Smooth muscle cell (in vitro differentiated cells): ENCODE data around the gene MFRP. TPM values are rescaled to one million over a fixed set of nuclear protein-coding genes. Genes with fewer than 3 reads are reported as not detected.

Source experiments
- DNase-seq: peaks from one replicate; lab custom pipeline; 2025; ENCODE audit not compliant: unreplicated experiment; lab: John Stamatoyannopoulos, UW
- H2AFZ ChIP-seq: fragments of 200-600 bp; sonication (generic); 2 replicates; pipeline ENCODE4 v1.6.0; 2016; ENCODE audit warnings: antibody characterized with exemption, low read depth, mild to moderate bottlenecking
- H3F3A ChIP-seq: fragments of 200-600 bp; sonication (generic); 2 replicates; pipeline ENCODE4 v1.6.0; 2017; ENCODE audit warnings: antibody characterized with exemption, low read depth
- H3K27ac ChIP-seq: fragments of 200-600 bp; sonication (generic); 2 replicates; pipeline ENCODE4 v1.5.1; 2016; ENCODE audit warnings: low read depth, mild to moderate bottlenecking
- H3K27me3 ChIP-seq: fragments of 200-600 bp; sonication (generic); 2 replicates; pipeline ENCODE4 v1.6.1; 2016; ENCODE audit warnings: low read depth, mild to moderate bottlenecking
- H3K36me3 ChIP-seq: fragments of 200-600 bp; sonication (generic); 2 replicates; pipeline ENCODE4 v1.5.1; 2016; ENCODE audit warnings: low read depth
- H3K4me1 ChIP-seq: fragments of 200-600 bp; sonication (generic); 2 replicates; pipeline ENCODE4 v1.5.1; 2016; ENCODE audit warnings: low read depth
- H3K4me2 ChIP-seq: fragments of 200-600 bp; sonication (generic); 2 replicates; pipeline ENCODE4 v1.6.0; 2016; ENCODE audit warnings: mild to moderate bottlenecking
- H3K4me3 ChIP-seq: fragments of 200-600 bp; sonication (generic); 2 replicates; pipeline ENCODE4 v1.5.1; 2016; ENCODE audit warnings: mild to moderate bottlenecking
- H3K79me2 ChIP-seq: fragments of 200-600 bp; sonication (generic); 2 replicates; pipeline ENCODE4 v1.6.0; 2016; ENCODE audit warnings: low read depth, mild to moderate bottlenecking
- H3K9ac ChIP-seq: fragments of 200-600 bp; sonication (generic); 2 replicates; pipeline ENCODE4 v1.6.0; 2016; ENCODE audit warnings: low read depth
- H3K9me3 ChIP-seq: fragments of 200-600 bp; sonication (generic); replicated peaks from 2 replicates; pipeline ENCODE4 v1.5.1; 2016; ENCODE audit warnings: low read depth
- H4K20me1 ChIP-seq: fragments of 200-600 bp; sonication (generic); 2 replicates; pipeline ENCODE4 v1.6.0; 2016; ENCODE audit warnings: low read depth
- CTCF ChIP-seq: fragments of 200-600 bp; sonication (generic); IDR thresholded peaks from 2 replicates; pipeline ENCODE4 v1.5.1; 2017; ENCODE audit warnings: borderline replicate concordance, mild to moderate bottlenecking, antibody characterized with exemption; ENCODE audit not compliant: insufficient read depth, poor library complexity, severe bottlenecking
- WGBS: methylation state at CpG from one replicate; pipeline ENCODE4 v1.1.7; 2016; ENCODE audit warnings: low lambda C conversion rate; 5-methylcytosine and 5-hydroxymethylcytosine counted together
- polyA plus RNA-seq: library from polyadenylated mRNA; unstranded; fragments of >200 nt; fragmentation: Nextera tagmentation; extraction: Ambion mirVana; gene quantifications from 2 replicates; pipeline ENCODE4 v1.2.1, GENCODE V29; 2016
- total RNA-seq: library from RNA; depleted of rRNA; stranded (reverse); fragments of >200 nt; gene quantifications from 2 replicates; pipeline ENCODE4 v1.2.3, GENCODE V29; 2014

MFRP gene
- total and polyA plus RNA-seq, 2 experiments from 2014 or later = not detected

DNA sequence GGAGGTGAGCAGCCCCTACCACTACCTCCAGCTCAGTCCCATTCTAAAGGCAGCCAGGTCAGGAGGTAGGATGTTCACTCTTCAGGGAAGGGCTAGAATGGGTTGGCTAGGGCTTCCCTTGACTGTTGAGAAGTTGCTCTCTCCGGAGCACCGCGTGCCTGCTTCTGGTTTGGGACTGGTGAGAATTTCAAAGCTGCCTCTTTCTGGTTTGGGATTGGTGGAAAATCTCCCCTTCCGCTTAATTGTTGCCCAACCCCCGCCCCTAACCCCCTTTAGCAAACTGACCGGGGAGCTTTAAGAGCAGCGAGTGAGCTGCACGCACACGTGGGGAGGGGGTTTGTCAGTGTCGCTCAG is 34.3 kb upstream of the MFRP start:
- Histone ChIP-seq H3F3A (no peaks in the 10 kb centered on the region), H3K4me1 (peaks cover 41% of the 10 kb centered on the region), H3K9me3 (no peaks in the 10 kb centered on the region), H3K27me3 (peaks cover 7% of the 10 kb centered on the region), H3K79me2 (no peaks in the 10 kb centered on the region), H3K27ac (no peak overlapping the region), H4K20me1 (no peaks in the 10 kb centered on the region), H3K4me3 (peak overlapping the region; percentile 60), H3K4me2 (peak overlapping the region; percentile 93), H2AFZ (peak overlapping the region; percentile 85), H3K36me3 (no peaks in the 10 kb centered on the region), H3K9ac (peak overlapping the region; percentile 65)
- 5% methylated on average over 10 of the region's 10 CpGs for WGBS
- DNase-seq = no peak
- TF ChIP-seq CTCF = no peak

DNA sequence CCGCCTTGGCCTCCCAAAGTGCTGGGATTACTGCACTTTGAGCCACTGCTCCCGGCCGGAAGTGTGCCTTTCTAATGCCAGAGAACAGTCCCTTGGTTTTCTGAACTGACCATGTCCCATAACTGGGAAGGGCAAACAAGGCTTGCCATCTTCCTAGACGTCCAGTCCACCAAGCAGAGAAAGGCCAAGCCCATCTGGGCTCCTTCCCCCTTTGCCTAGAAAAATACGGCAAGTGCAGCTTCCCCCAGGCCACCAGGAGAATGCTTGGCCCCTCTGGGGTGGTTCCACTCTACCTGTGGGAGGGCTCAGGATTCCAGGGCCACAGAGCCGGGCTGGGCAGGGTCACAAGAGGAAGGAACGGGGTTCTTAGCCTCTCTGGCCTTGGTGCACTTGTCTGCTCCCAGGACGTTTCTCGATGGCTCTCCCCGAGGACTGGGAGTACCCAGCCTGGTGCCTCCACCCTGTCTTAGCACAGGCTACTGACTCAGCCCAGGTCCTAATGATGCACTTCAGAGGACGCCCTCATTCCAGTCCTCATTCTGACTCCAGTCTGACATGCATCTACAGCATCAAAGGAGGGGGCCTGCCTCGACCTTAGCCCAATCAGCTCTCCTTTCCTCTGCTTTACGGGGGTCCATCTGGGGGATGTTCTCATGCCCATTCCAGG is 33.8 kb upstream of the MFRP start:
- no peaks in the 10 kb centered on the region for H3K9me3 ChIP-seq
- no peak overlapping the region for H2AFZ ChIP-seq
- peaks cover 7% of the 10 kb centered on the region for H3K27me3 ChIP-seq
- H3K36me3 ChIP-seq = no peaks in the 10 kb centered on the region
- WGBS = 74% methylated on average over 13 of the region's 13 CpGs
- H3K9ac ChIP-seq = peak overlapping the region; percentile 65
- peak overlapping the region; percentile 60 for H3K4me3 ChIP-seq
- H3K27ac ChIP-seq = no peak overlapping the region
- H3K4me1 ChIP-seq = peaks cover 43% of the 10 kb centered on the region
- TF ChIP-seq CTCF = no peak
- no peak for DNase-seq
- H3K4me2 ChIP-seq = peak overlapping the region; percentile 93
- no peaks in the 10 kb centered on the region for H4K20me1 ChIP-seq
- no peaks in the 10 kb centered on the region for H3K79me2 ChIP-seq
- no peaks in the 10 kb centered on the region for H3F3A ChIP-seq

DNA sequence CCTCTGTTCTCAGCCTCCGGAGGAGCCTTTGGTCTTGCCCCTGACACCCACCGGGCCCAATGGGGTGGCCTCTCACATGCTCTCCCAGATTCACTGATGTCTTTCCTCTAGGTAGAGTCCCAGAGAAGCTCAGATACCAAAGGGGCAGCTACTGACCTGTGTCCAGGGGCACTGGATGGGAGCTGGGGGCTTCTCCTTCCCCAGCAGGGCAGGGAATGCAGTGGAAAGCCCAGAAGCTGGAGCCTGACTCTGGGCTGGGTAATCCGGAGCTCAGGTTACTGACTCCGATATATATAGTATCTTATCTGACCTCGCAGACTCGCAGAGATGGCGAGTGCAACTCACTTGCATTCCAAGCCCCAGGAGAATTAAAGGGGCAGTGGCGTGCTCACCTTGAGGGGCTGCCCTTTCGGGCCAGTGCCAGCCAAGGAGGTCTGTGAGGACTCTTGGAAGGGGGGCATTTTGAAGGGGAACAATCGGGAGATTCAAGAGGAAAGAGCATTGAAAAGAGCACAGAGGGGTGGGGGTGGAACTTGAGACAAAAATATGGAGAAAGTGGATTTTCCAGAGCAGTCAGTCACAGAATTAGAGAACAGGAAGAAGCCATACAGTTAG is 32.5 kb upstream of the MFRP start:
- WGBS = 47% methylated on average over 10 of the region's 10 CpGs
- no peak overlapping the region for H3K27ac ChIP-seq
- H3K79me2 ChIP-seq = no peaks in the 10 kb centered on the region
- no peak overlapping the region for H2AFZ ChIP-seq
- no peak overlapping the region for H3K4me2 ChIP-seq
- no peaks in the 10 kb centered on the region for H3K36me3 ChIP-seq
- H3K4me3 ChIP-seq = no peak overlapping the region
- no peaks in the 10 kb centered on the region for H4K20me1 ChIP-seq
- DNase-seq = no peak
- no peaks in the 10 kb centered on the region for H3F3A ChIP-seq
- no peak overlapping the region for H3K9ac ChIP-seq
- H3K9me3 ChIP-seq = no peaks in the 10 kb centered on the region
- peaks cover 51% of the 10 kb centered on the region for H3K4me1 ChIP-seq
- no peak for TF ChIP-seq CTCF
- peaks cover 7% of the 10 kb centered on the region for H3K27me3 ChIP-seq
